ENCODE results near the gene CCSER1.
"Not testable (repeated sequence)": the region's sequence is repeated elsewhere in the genome, so short reads cannot be mapped to it uniquely, and the experiment has no call there.

Gene CCSER1

DNA sequence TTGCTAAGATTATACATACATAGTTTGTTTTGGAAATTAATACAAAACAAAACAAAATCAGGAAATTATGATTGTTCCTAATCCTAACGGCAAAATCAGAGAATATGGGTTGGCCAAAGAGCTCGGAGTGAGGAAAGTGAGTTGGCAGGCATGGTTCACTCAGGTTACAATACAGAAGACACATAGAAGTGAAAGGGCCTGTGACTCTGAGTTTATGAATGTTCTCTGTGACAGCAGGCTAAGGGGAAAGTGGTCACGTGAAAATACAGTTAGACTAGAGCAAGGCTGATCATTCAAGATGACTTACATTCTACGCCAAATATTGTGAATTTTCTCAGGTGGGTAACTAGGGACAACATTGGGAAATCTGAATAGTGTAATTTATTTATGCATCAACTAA is 1001.3 kb downstream of the CCSER1 start:
- Histone ChIP-seq H3K36me3 (replicated peaks) (no peaks in the 10 kb centered on the region), H3K4me1 (no peaks in the 10 kb centered on the region; the same call in 1 of the 2 replicates), H3K4me3 (no peak overlapping the region), H3K9me3 (no peaks in the 10 kb centered on the region), H3K27me3 (ENCODE audit: low read depth) (no peaks in the 10 kb centered on the region)
- in situ Hi-C loops (cut with MboI; ENCODE audit: low sequenced_read_pairs) = no loop called here
- no peak for DNase-seq (ENCODE audit: low spot score in 2 of 2)

DNA sequence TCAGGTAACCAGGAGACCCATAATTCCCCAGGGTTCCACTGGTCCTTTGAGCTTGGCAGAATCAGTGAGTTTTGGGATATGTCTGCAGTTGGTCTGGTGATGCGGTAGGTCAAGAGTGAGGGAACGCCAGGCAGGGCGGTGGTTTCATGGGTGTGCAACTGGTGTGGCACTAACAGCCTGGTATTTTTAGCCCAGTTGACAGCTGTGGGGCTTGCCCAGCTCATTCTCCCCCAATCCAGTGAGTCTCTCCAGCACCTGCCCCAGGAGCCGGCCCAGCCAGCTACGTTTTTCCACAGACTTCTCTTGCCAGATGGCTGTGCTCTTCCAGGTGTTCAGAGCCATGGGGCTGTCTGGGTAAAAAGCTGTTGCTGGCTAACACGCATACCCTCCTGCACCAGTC is 1019.9 kb downstream of the CCSER1 start:
- Histone ChIP-seq H3K4me1 (no peaks in the 10 kb centered on the region), H3K36me3 (replicated peaks) (no peaks in the 10 kb centered on the region), H3K9me3 (no peaks in the 10 kb centered on the region), H3K4me3 (no peak overlapping the region), H3K27me3 (ENCODE audit: low read depth) (no peaks in the 10 kb centered on the region)
- DNase-seq (ENCODE audit: low spot score in 2 of 2) = no peak
- in situ Hi-C loops (cut with MboI; ENCODE audit: low sequenced_read_pairs) = no loop called here

DNA sequence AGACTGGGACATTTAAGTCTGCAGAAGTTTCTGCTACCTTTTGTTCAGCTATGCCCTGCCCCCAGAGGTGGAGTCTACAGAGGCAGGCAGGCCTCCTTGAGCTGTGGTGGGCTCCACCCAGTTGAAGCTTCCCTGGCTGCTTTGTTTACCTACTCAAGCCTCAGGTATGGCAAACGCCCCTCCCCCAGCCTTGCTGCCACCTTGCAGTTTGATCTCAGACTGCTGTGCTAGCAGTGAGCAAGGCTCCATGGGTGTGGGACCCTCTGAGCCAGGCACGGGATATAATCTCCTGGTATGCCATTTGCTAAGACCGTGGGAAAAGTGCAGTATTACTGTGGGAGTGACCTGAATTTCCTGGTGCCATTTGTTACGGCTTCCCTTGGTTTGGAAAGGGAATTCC is 1026.8 kb downstream of the CCSER1 start:
- DNase-seq (ENCODE audit: low spot score in 2 of 2); H3K9me3 ChIP-seq; H3K36me3 ChIP-seq (replicated peaks); in situ Hi-C loops (cut with MboI; ENCODE audit: low sequenced_read_pairs); H3K27me3 ChIP-seq (ENCODE audit: low read depth); H3K4me1 ChIP-seq; H3K4me3 ChIP-seq: not testable (repeated sequence)

DNA sequence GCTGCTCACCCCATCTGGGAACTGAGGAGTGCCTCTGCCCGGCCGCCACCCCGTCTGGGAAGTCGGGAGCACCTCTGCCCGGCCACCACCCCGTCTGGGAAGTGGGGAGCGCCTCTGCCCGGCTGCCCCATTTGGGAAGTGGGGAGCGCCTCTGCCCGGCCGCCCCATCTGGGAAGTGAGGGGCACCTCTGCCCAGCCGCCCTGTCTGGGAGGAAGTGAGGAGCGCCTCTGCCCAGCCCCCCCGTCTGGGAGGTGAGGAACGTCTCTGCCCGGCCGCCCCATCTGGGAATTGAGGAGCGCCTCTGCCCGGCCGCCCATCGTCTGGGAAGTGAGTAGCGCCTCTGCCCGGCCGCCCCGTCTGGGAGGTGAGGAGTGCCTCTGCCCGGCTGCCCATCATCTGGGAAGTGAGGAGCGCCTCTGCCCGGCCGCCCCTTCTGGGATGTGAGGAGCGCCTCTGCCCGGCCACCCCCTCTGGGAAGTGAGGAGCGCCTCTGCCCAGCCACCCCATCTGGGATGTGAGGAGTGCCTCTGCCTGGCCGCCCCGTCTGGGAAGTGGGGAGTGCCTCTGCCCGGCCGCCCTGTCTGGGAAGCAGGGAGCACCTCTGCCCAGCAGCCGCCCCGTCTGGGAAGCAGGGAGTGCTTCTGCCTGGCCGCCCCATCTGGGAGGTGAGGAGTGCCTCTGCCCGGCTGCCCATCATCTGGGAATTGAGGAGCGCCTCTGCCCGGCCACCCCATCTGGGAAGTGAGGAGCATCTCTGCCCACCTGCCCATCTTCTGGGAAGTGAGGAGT is 1040.9 kb downstream of the CCSER1 start:
- H3K4me1 ChIP-seq; in situ Hi-C loops (cut with MboI; ENCODE audit: low sequenced_read_pairs); DNase-seq (ENCODE audit: low spot score in 2 of 2); H3K36me3 ChIP-seq (replicated peaks); H3K4me3 ChIP-seq; H3K27me3 ChIP-seq (ENCODE audit: low read depth); H3K9me3 ChIP-seq: not testable (repeated sequence)

DNA sequence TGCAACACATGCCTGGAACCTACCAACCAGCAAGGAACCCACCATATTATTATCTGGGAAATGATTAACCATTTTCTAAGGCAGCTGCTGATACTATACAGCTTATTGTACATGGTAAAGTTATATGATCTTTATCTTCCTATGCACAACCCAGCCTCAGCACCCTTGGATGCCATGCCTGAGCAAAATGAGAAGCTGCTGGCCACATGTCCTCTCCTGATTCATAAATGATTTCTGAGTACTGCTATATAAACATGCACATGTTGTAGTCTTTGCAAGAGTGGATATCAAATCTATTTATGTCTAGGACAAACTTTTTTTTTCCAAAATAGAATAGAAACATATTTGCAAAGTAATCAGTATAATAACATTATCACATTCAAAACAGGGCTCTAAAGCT is 1043.6 kb downstream of the CCSER1 start:
- no peaks in the 10 kb centered on the region for H3K4me1 ChIP-seq
- H3K27me3 ChIP-seq (ENCODE audit: low read depth) = no peaks in the 10 kb centered on the region
- in situ Hi-C loops (cut with MboI; ENCODE audit: low sequenced_read_pairs) = no loop called here
- H3K4me3 ChIP-seq = no peak overlapping the region
- no peaks in the 10 kb centered on the region for H3K9me3 ChIP-seq
- H3K36me3 ChIP-seq (replicated peaks) = no peaks in the 10 kb centered on the region
- DNase-seq (ENCODE audit: low spot score in 2 of 2) = no peak

DNA sequence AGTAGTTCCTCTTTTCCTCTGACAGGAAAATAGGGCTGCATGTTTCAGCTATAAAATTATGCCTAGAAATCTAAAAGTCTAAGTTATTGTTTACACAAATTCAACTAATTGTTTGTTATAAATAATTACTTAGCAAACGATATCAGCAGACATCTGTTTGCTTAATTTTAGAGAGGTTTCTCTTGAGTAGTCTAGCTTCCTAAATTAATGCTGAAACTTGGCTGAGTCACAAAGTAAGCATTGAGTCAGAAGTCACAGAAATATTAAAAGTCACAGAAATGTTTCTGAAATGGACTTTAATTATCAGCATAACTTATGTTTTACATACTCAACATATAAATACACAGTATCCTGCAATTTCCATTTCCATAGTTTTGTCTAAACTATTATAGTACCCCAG is 1044.0 kb downstream of the CCSER1 start:
- no peaks in the 10 kb centered on the region for H3K36me3 ChIP-seq (replicated peaks)
- H3K9me3 ChIP-seq = no peaks in the 10 kb centered on the region
- no peak overlapping the region for H3K4me3 ChIP-seq
- H3K4me1 ChIP-seq = no peaks in the 10 kb centered on the region
- DNase-seq (ENCODE audit: low spot score in 2 of 2) = no peak
- in situ Hi-C loops (cut with MboI; ENCODE audit: low sequenced_read_pairs) = no loop called here
- H3K27me3 ChIP-seq (ENCODE audit: low read depth) = no peaks in the 10 kb centered on the region

DNA sequence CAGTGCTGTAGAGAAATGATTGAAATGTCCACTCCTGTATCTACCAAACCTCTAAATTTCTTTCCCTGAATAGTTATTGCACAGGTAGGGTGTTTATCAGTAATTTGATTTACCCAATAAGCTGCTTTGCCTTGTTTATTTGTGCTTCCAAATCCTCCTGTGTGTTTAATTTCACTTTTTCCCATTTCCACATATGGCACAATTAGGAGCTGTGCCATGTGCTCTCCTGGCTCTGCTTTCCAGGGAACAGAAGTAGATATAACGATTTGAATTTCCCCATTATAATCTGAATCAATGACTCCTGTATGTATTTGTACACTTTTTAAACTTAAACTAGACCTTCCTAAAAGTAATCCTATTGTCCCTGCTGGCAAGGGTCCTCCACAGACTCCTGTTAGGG is 1057.9 kb downstream of the CCSER1 start:
- H3K4me3 ChIP-seq; in situ Hi-C loops (cut with MboI; ENCODE audit: low sequenced_read_pairs); H3K27me3 ChIP-seq (ENCODE audit: low read depth); H3K9me3 ChIP-seq; DNase-seq (ENCODE audit: low spot score in 2 of 2); H3K4me1 ChIP-seq; H3K36me3 ChIP-seq (replicated peaks): not testable (repeated sequence)

DNA sequence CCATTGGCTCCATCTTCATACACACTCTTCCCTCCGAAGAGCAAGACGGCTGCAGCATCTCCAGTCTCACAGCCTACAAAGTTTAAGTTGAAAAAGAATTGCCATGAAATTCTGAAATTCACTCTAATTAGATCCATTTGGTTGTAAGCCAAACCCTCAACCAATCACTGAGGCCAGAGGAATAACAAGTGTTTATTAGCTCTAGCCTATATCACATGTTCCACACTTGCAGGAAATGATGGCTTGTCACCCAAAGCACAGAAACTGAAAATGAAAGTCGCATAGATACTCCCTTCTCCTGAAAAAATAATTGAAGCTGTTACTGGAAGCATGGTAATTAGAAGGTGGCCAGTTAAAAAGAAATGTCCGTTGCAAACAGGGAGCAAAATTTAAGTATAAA is 1071.8 kb downstream of the CCSER1 start:
- no peaks in the 10 kb centered on the region for H3K27me3 ChIP-seq (ENCODE audit: low read depth)
- no peaks in the 10 kb centered on the region for H3K4me1 ChIP-seq
- H3K4me3 ChIP-seq = no peak overlapping the region
- H3K36me3 ChIP-seq (replicated peaks) = no peaks in the 10 kb centered on the region
- in situ Hi-C loops (cut with MboI; ENCODE audit: low sequenced_read_pairs) = no loop called here
- DNase-seq (ENCODE audit: low spot score in 2 of 2) = no peak
- no peaks in the 10 kb centered on the region for H3K9me3 ChIP-seq

DNA sequence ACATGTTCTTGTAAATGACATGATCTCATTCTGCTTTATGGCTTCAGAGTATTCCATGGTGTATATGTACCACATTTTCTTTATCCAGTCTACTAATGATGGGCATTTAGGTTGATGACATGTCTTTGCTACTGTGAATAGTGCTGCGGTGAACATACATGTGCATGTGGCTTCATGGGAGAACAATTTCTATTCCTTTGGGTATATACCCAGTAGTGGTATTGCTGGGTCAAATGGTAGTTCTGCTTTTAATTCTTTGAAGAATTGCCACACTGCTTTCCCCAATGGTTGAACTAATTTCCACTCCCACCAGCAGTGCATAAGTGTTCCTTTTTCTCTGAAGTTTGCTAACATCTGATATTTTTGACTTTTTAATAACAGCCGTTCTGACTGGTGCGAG is 1080.3 kb downstream of the CCSER1 start:
- Histone ChIP-seq H3K27me3 (ENCODE audit: low read depth) (no peaks in the 10 kb centered on the region), H3K4me3 (no peak overlapping the region), H3K9me3 (no peaks in the 10 kb centered on the region), H3K4me1 (no peaks in the 10 kb centered on the region), H3K36me3 (replicated peaks) (no peaks in the 10 kb centered on the region)
- no peak for DNase-seq (ENCODE audit: low spot score in 2 of 2)
- in situ Hi-C loops (cut with MboI; ENCODE audit: low sequenced_read_pairs) = no loop called here

DNA sequence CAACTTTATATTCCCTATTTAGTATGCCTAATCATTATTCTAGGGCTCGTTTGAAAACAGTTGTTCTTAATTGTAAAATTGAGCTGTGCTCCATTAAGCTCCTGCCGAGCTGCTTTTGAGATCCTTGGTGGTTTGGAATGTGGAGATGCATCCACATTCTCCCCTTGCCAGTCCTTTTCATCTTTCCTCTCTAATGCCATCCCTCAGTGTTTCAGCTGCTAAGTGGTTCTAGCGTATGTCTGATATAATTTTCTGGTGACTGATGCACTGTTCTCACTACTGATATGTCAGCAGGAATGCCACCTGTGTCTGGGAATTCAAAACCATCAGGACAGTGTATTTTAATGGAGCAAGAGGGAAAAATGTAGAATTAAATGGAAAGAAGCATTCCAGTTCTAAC is 1085.0 kb downstream of the CCSER1 start:
- in situ Hi-C loops (cut with MboI; ENCODE audit: low sequenced_read_pairs) = no loop called here
- no peaks in the 10 kb centered on the region for H3K36me3 ChIP-seq (replicated peaks)
- no peaks in the 10 kb centered on the region for H3K4me1 ChIP-seq
- H3K27me3 ChIP-seq (ENCODE audit: low read depth) = 0 out of 2 replicates have a peak, but pooled peaks cover 4% of the 10 kb centered on the region
- no peaks in the 10 kb centered on the region for H3K9me3 ChIP-seq
- H3K4me3 ChIP-seq = no peak overlapping the region
- DNase-seq (ENCODE audit: low spot score in 2 of 2) = no peak

DNA sequence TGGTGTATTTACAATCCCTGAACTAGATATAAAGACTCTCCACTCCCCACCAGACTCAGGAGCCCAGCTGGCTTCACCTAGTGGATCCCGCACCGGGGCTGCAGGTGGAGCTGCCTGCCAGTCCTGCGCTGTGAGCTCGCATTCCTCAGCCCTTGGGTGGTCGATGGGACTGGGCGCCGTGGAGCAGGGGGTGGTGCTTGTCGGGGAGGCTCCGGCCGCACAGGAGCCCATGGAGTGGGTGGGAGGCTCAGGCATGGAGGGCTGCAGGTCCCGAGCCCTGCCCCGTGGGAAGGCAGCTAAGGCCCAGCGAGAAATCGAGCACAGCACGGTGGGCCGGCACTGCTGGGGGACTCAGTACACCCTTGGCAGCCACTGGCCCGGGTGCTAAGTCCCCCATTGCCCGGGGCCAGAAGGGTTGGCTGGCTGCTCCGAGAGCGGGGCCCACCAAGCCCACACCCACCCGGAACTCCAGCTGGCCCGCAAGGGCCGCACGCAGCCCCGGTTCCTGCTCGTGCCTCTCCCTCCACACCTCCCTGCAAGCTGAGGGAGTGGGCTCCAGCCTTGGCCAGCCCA is 1090.7 kb downstream of the CCSER1 start:
- in situ Hi-C loops (cut with MboI; ENCODE audit: low sequenced_read_pairs); DNase-seq (ENCODE audit: low spot score in 2 of 2); H3K4me1 ChIP-seq; H3K9me3 ChIP-seq; H3K27me3 ChIP-seq (ENCODE audit: low read depth); H3K4me3 ChIP-seq; H3K36me3 ChIP-seq (replicated peaks): not testable (repeated sequence)

DNA sequence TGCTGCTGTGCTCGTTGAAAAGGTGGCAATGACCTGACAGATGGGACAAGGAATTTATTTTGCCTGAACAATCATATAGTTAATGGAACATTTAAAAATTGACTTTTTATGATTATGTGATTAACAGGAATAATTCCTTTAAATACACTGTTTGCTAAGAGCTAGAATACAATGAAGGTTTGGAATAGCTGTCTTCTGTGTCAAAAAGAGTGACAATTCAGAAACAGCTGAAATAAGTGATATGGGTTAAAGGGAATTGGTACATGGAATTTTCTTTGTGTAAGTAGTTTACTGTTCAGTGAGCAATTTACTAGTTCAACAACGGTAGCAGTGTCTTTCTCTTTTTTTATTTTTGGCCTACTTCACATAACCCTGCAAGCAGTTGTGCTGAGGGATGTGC is 1093.1 kb downstream of the CCSER1 start:
- H3K4me1 ChIP-seq = no peaks in the 10 kb centered on the region
- in situ Hi-C loops (cut with MboI; ENCODE audit: low sequenced_read_pairs) = no loop called here
- no peak for DNase-seq (ENCODE audit: low spot score in 2 of 2)
- H3K4me3 ChIP-seq = no peak overlapping the region
- H3K36me3 ChIP-seq (replicated peaks) = no peaks in the 10 kb centered on the region
- H3K27me3 ChIP-seq (ENCODE audit: low read depth) = no peaks in the 10 kb centered on the region
- no peaks in the 10 kb centered on the region for H3K9me3 ChIP-seq

DNA sequence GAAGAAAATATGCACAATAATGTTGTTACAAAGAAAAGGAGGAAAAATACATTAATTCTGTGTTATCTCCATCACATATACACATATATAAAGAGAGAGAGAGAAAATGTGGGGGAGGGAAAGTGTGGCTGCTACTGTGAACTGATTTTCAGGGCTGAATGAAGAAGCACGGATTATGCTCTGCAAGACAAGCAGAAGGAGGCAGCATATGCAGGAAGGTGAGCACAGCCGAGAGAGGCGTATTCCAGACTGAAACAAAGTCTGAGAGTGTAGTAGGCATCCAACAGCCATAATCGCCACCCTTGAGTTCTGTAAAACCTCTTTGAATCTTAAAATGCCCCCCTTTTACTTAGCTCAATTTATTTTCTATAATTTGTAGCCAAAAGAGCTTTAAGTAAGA is 1094.8 kb downstream of the CCSER1 start:
- no peak for DNase-seq (ENCODE audit: low spot score in 2 of 2)
- in situ Hi-C loops (cut with MboI; ENCODE audit: low sequenced_read_pairs) = no loop called here
- Histone ChIP-seq H3K9me3 (no peaks in the 10 kb centered on the region), H3K27me3 (ENCODE audit: low read depth) (no peaks in the 10 kb centered on the region), H3K4me3 (no peak overlapping the region), H3K4me1 (no peaks in the 10 kb centered on the region), H3K36me3 (replicated peaks) (no peaks in the 10 kb centered on the region)

DNA sequence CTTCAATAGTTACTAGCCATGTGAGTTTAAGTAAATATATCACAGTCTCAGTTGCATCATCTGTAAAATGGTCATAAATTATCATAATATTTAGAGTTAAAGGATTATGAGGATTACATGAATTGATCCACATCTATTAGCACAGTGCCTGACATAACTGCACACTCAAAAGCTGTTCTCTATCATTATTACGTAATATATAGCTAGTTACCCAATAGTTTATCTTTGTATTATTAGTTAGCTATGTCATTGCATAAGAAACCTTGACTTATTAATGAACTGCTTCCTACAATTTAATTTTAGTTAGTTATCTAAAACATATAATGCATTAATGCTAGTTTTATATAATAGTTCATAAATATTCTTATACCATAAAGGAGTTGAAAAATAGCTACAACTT is 1099.7 kb downstream of the CCSER1 start:
- H3K27me3 ChIP-seq (ENCODE audit: low read depth) = no peaks in the 10 kb centered on the region
- no peaks in the 10 kb centered on the region for H3K9me3 ChIP-seq
- H3K4me1 ChIP-seq = no peaks in the 10 kb centered on the region
- H3K36me3 ChIP-seq (replicated peaks) = no peaks in the 10 kb centered on the region
- DNase-seq (ENCODE audit: low spot score in 2 of 2) = no peak
- no peak overlapping the region for H3K4me3 ChIP-seq
- in situ Hi-C loops (cut with MboI; ENCODE audit: low sequenced_read_pairs) = no loop called here

DNA sequence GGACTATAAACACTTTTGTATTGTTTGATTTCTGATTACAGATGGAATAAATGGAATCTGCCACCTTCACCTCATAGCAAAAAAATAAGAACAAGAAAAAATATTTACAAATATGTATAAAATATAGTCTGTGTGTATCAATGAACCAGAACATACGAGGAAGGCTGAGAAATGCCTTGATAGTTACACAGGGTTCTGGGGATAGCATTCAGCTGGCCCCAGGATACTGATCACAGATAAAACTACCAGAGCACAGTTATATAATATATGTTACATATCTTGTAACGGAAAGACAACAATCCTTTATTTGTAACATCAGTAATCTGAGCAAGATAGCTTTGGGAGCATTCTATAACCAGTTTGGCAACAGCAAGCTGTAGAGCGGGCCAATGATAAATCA is 1101.5 kb downstream of the CCSER1 start:
- DNase-seq (ENCODE audit: low spot score in 2 of 2) = no peak
- Histone ChIP-seq H3K4me1 (no peaks in the 10 kb centered on the region), H3K27me3 (ENCODE audit: low read depth) (no peaks in the 10 kb centered on the region), H3K4me3 (no peak overlapping the region), H3K9me3 (no peaks in the 10 kb centered on the region), H3K36me3 (replicated peaks) (no peaks in the 10 kb centered on the region)
- in situ Hi-C loops (cut with MboI; ENCODE audit: low sequenced_read_pairs) = no loop called here
